K562 (cell line): ENCODE data around the gene GARIN5B. TPM values are rescaled to one million over a fixed set of nuclear protein-coding genes. Genes with fewer than 3 reads are reported as not detected.

ENCODE experiments used
- ATAC-seq: fragments of 200-7000 bp; cut with Tn5 transposase; 3 replicates; pipeline ENCODE4 v1.9.1; 2020; ENCODE audit warnings: moderate library complexity
- BruUV-seq: library from RNA; stranded (reverse); fragments of 400-500 nt; replicated peaks from 2 replicates; lab custom pipeline; 2021; lab: Mats Ljungman, UMichigan
- CTCF ChIA-PET: fragments of 300-600 bp; formaldehyde crosslinking; extraction: SDS; loops from one replicate; lab custom pipeline; 2021; ENCODE audit warnings: low intra/inter-chr PET ratio; lab: Yijun Ruan, JAX
- POLR2A ChIA-PET: fragments of 300-600, 350-650 bp; sonication (Branson Sonifier 250); formaldehyde crosslinking; extraction: SDS; loops from one replicate; lab custom pipeline; 2021; ENCODE audit warnings: antibody characterized with exemption, inconsistent platforms; lab: Yijun Ruan, JAX
- DNase-seq, 4 experiments: peaks; one replicate each; pipeline versions ENCODE4 v3.0.0 to v3.0.0-alpha.2; 2011 to 2018; ENCODE audit warnings: low spot score in 3 of 4, mixed read lengths in 3 of 4; ENCODE audit errors: extremely low read depth in 1 of 4
- FAIRE-seq: peaks from 2 replicates; lab custom pipeline; 2011; peaks lifted over from hg19 to GRCh38; lab: Jason Lieb, UNC
- H2AFZ ChIP-seq: 2 replicates; pipeline ENCODE4 v1.6.0; 2011; ENCODE audit warnings: low read depth, low read length, control low read depth, inconsistent platforms
- H3K27ac ChIP-seq: fragments of 200-600 bp; 3 replicates; pipeline ENCODE4 v1.8.0; 2011; ENCODE audit warnings: low read depth, mild to moderate bottlenecking, control low read depth, inconsistent platforms, low read length, moderate library complexity, mixed read lengths; ENCODE audit errors: extremely low read depth
- H3K27me3 ChIP-seq, 2 experiments: fragments of 300-600 bp in 1 of 2; 2 replicates in 1 of 2; 3 replicates in 1 of 2; pipeline versions ENCODE4 v1.6.0 to v1.8.0; 2011; ENCODE audit warnings: inconsistent platforms in 2 of 2, low read length in 2 of 2, mild to moderate bottlenecking in 1 of 2, mixed read lengths in 1 of 2, moderate library complexity in 1 of 2; ENCODE audit not compliant: control insufficient read depth in 2 of 2, insufficient read depth in 2 of 2
- H3K36me3 ChIP-seq: fragments of 300-600 bp; 3 replicates; pipeline ENCODE4 v1.8.0; 2011; ENCODE audit warnings: mild to moderate bottlenecking, low read length, inconsistent platforms; ENCODE audit not compliant: control insufficient read depth, insufficient read depth
- H3K4me1 ChIP-seq, 2 experiments: fragments of 200-600 bp in 1 of 2; replicated peaks in 1 of 2; 2 replicates in 1 of 2; 3 replicates in 1 of 2; pipeline versions ENCODE4 v1.5.1 to v1.8.0; 2011; ENCODE audit warnings: inconsistent platforms in 2 of 2, low read length in 2 of 2, mild to moderate bottlenecking in 1 of 2, mixed read lengths in 1 of 2, moderate library complexity in 1 of 2; ENCODE audit not compliant: control insufficient read depth in 2 of 2, insufficient read depth in 2 of 2
- H3K4me2 ChIP-seq: 2 replicates; pipeline ENCODE4 v1.6.1; 2011; ENCODE audit warnings: low read length, control low read depth, inconsistent platforms, mixed read lengths; ENCODE audit not compliant: insufficient read depth
- H3K4me3 ChIP-seq: fragments of 200-600 bp; sonication (generic), shearing (Covaris generic); 2 replicates; pipeline ENCODE4 v1.5.1; 2016; ENCODE audit warnings: control low read depth, inconsistent platforms
- H3K79me2 ChIP-seq: fragments of 200-600 bp; 3 replicates; pipeline ENCODE4 v1.8.0; 2011; ENCODE audit warnings: low read length, inconsistent platforms; ENCODE audit not compliant: control insufficient read depth, insufficient read depth
- H3K9ac ChIP-seq, 2 experiments: 2 replicates each; pipeline versions ENCODE4 v1.6.0 to v1.6.1; 2011; ENCODE audit warnings: low read depth in 2 of 2, low read length in 2 of 2, control low read depth in 1 of 2, inconsistent platforms in 1 of 2, mild to moderate bottlenecking in 1 of 2, mixed read lengths in 1 of 2; ENCODE audit not compliant: insufficient read depth in 1 of 2
- H3K9me1 ChIP-seq: one replicate; pipeline ENCODE4 v1.6.0; 2011; ENCODE audit warnings: inconsistent platforms, mild to moderate bottlenecking, low read length, moderate library complexity; ENCODE audit not compliant: control insufficient read depth, insufficient read depth
- H3K9me3 ChIP-seq: replicated peaks from 2 replicates; pipeline ENCODE4 v1.5.1; 2011; ENCODE audit warnings: low read depth, low read length, inconsistent platforms; ENCODE audit not compliant: control insufficient read depth, insufficient read depth
- H4K20me1 ChIP-seq: replicated peaks from 2 replicates; pipeline ENCODE4 v1.6.1; 2011; ENCODE audit warnings: low read length, inconsistent platforms, mixed read lengths; ENCODE audit not compliant: control insufficient read depth, insufficient read depth
- CBX1 ChIP-seq: sonication (generic); IDR thresholded peaks from 2 replicates; pipeline ENCODE4 v1.6.1; 2016; ENCODE audit warnings: antibody characterized with exemption, low read depth, mild to moderate bottlenecking
- DDX20 ChIP-seq: fragments of 450-650 bp; IDR thresholded peaks from 2 replicates; pipeline ENCODE4 v1.6.1; 2016; ENCODE audit warnings: missing genetic modification characterization, low read depth, mild to moderate bottlenecking, missing compliant biosample characterization, moderate library complexity
- HLTF ChIP-seq: fragments of 450-650 bp; IDR thresholded peaks from 2 replicates; pipeline ENCODE4 v1.6.1; 2016
- KDM2B ChIP-seq: fragments of 250-450 bp; sonication (Bioruptor Pico); IDR thresholded peaks from 2 replicates; pipeline ENCODE4 v1.8.0; 2021; ENCODE audit warnings: mild to moderate bottlenecking, moderate library complexity
- NUFIP1 ChIP-seq: fragments of 450-650 bp; IDR thresholded peaks from 2 replicates; pipeline ENCODE4 v1.6.1; 2018; ENCODE audit not compliant: partially characterized antibody
- RB1 ChIP-seq: fragments of 450-650 bp; IDR thresholded peaks from 2 replicates; pipeline ENCODE4 v1.6.1; 2017; ENCODE audit warnings: low read depth, mild to moderate bottlenecking
- RBFOX2 ChIP-seq: fragments of 200-400 bp; formaldehyde crosslinking; IDR thresholded peaks from 2 replicates; pipeline ENCODE4 v1.6.1; 2017; ENCODE audit warnings: low read depth, mild to moderate bottlenecking, low read length, moderate library complexity
- RBM39 ChIP-seq: fragments of 200-400 bp; formaldehyde crosslinking; optimal IDR thresholded peaks from 2 replicates; pipeline ENCODE3; 2018; ENCODE audit warnings: low read depth, low read length
- SIN3B ChIP-seq: fragments of 450-650 bp; IDR thresholded peaks from 2 replicates; pipeline ENCODE4 v1.6.1; 2017; ENCODE audit warnings: low read depth, mild to moderate bottlenecking, moderate library complexity
- ZFX ChIP-seq: sonication (generic); formaldehyde crosslinking; IDR thresholded peaks from 2 replicates; pipeline ENCODE4 v1.8.0; 2022; ENCODE audit warnings: mild to moderate bottlenecking, missing genetic modification reagents, moderate library complexity
- ZNF263 ChIP-seq: sonication (generic); formaldehyde crosslinking; IDR thresholded peaks from 2 replicates; pipeline ENCODE4 v1.8.0; 2022; ENCODE audit warnings: mild to moderate bottlenecking, missing genetic modification reagents, borderline replicate concordance
- ZNF644 ChIP-seq: fragments of 200-800 bp; sonication (Bioruptor generic); IDR thresholded peaks from 2 replicates; pipeline ENCODE4 v1.6.1; 2016; ENCODE audit warnings: low read depth, missing genetic modification characterization, missing compliant biosample characterization
- WGBS: fragments of 100-300 bp; shearing (Covaris generic); methylation state at CpG from one replicate; pipeline ENCODE4 v1.1.6; 2016; ENCODE audit warnings: low coverage, mixed read lengths; ENCODE audit not compliant: insufficient coverage; ENCODE audit errors: missing lambda C conversion rate; 5-methylcytosine and 5-hydroxymethylcytosine counted together
- in situ Hi-C: fragments of 300-500 bp; cut with MboI; formaldehyde crosslinking; loops from 4 replicates; pipeline ENCODE4 v1.15.0; 2018; ENCODE audit warnings: inconsistent platforms, mixed read lengths
- intact Hi-C: fragments of 100-400 bp; cut with micrococcal nuclease; formaldehyde crosslinking; loops from 2 replicates; pipeline ENCODE4 v1.14.2; 2022
- polyA plus RNA-seq, 8 experiments: library from polyadenylated mRNA; depleted of rRNA in 4 of 8; stranded (reverse) in 5 of 8; unstranded in 3 of 8; fragments of >200 nt; fragmentation: Nextera tagmentation in 2 of 8; fragmentation: Illumina TruSeq in 1 of 8; extraction: Ambion mirVana in 2 of 8; extraction: Trizol in 1 of 8; gene quantifications; 2 replicates each; pipeline versions ENCODE4 v1.2.1 to v1.2.3, GENCODE V29; 2011 to 2014; ENCODE audit warnings: inconsistent platforms in 1 of 8, missing spikeins in 1 of 8
- total RNA-seq, 7 experiments: library from RNA; depleted of rRNA in 6 of 7; stranded (reverse); fragments of >200 nt in 6 of 7; fragmentation: Illumina TruSeq in 2 of 7; extraction: Trizol in 2 of 7; gene quantifications; 2 replicates each; pipeline versions ENCODE4 v1.2.1 to v1.2.3, GENCODE V29; 2011 to 2021; ENCODE audit warnings: low replicate concordance in 1 of 7
- TF ChIP-seq, protein P1 (sequence below): fragments of 450-650 bp; conservative IDR thresholded peaks from 2 replicates; pipeline ENCODE4 v1.6.1; 2016; ENCODE audit warnings: missing genetic modification characterization, low read depth, mild to moderate bottlenecking, control low read depth, missing compliant biosample characterization
- TF ChIP-seq, protein P2 (sequence below), 2 experiments: fragments of 200-800 bp in 1 of 2; sonication (Bioruptor generic) in 1 of 2; sonication (generic) in 1 of 2; formaldehyde crosslinking in 1 of 2; IDR thresholded peaks in 1 of 2; conservative IDR thresholded peaks in 1 of 2; 2 replicates each; pipeline versions ENCODE4 v1.5.0 to v1.6.1; 2016 to 2020; ENCODE audit warnings: missing compliant biosample characterization in 1 of 2, missing genetic modification characterization in 1 of 2, missing genetic modification reagents in 1 of 2

GARIN5B gene
- total and polyA plus RNA-seq, 9 of the 15 experiments (the other 6 are each of a cell fraction or from before 2014, with no cell fraction given) = not detected

DNA sequence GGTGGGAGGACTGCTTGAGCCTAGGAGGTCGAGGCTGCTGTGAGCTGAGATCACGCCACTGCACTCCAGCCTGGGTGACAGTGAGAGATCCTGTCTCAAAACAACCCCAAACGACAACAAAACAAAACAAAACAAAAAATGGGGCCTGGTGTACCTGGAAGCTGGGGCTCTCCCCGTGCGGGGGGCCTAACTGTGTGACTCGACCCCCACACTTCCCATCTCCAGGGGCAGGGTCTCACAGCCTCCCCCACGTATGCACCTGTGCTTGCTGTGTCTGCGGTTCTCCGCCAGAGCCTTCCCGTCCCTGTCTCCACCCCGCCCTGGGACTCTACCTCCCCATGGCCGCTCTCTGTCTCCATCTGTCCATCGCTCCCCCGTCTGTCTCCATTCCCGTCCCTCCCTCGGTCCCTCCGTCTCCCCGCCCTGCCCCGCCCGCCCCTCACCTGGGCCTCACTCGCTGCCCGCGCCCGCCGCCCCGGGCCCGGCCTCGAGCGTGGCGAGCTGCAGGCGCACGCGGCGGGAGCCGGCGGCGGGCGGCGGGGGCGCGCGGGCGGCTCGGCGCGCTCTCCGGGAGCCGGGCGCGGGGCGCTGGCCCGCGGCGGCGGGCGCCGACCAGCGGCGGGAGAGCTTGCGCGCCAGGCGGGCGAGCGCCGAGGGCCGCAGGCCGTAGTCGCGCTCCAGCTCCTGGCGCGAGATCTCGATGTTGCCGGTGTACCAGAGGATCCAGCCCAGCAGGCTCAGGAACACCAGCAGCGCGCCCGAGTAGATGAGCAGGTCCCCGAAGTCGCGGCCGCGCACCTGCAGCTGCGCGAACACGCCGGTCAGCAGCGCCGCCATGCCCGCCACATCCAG is 20.4 kb upstream of the GARIN5B start:
- H4K20me1 ChIP-seq = peaks cover 25% of the 10 kb centered on the region
- H3K9me3 ChIP-seq = no peaks in the 10 kb centered on the region; the same call in 1 of the 2 replicates
- TSS peak; percentile 80 for BruUV-seq
- peaks cover 59% of the 10 kb centered on the region for H3K79me2 ChIP-seq
- POLR2A ChIA-PET = interaction anchor here (0.5 to 12.9 kb wide), 23 partner anchors 8 to 474 kb away, joined by 3 to 195 read pairs (median 4); partner anchors contain the start of genes ISOC2, KMT5C, PTPRH and UBE2S
- peak overlapping the region; percentile 89 for H2AFZ ChIP-seq
- peaks cover 26% of the 10 kb centered on the region for H3K36me3 ChIP-seq
- intact Hi-C loops (loop anchor here (2.0 kb wide), 1 partner anchor 167 kb away; no protein-coding TSS in a partner anchor), in situ Hi-C loops (no loop called here)
- 6% methylated on average over 33 of the region's 88 CpGs for WGBS
- H3K9ac ChIP-seq = peak overlapping the region; percentile 94 to 97
- peak overlapping the region; percentile 94 for H3K4me2 ChIP-seq
- peaks cover 32 to 49% of the 10 kb centered on the region in 2 experiments for H3K4me1 ChIP-seq
- no peak for FAIRE-seq
- H3K4me3 ChIP-seq = peak overlapping the region; percentile 77
- peak overlapping the region; percentile 97 for H3K27ac ChIP-seq
- H3K27me3 ChIP-seq = no peaks in the 10 kb centered on the region
- H3K9me1 ChIP-seq = peaks cover 3% of the 10 kb centered on the region
- DNase-seq = peak; percentile 74 to 78 (median 74)
- CTCF ChIA-PET = no interaction called here
- ATAC-seq = peak; percentile 35
- TF ChIP-seq, protein P1, sequence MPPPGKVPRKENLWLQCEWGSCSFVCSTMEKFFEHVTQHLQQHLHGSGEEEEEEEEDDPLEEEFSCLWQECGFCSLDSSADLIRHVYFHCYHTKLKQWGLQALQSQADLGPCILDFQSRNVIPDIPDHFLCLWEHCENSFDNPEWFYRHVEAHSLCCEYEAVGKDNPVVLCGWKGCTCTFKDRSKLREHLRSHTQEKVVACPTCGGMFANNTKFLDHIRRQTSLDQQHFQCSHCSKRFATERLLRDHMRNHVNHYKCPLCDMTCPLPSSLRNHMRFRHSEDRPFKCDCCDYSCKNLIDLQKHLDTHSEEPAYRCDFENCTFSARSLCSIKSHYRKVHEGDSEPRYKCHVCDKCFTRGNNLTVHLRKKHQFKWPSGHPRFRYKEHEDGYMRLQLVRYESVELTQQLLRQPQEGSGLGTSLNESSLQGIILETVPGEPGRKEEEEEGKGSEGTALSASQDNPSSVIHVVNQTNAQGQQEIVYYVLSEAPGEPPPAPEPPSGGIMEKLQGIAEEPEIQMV (tag) = no peak
- peak; percentile 31; the same call in 1 of the 2 replicates for TF ChIP-seq ZNF263 (CRISPR knock-in tag)
- peak; percentile 63 for TF ChIP-seq ZFX (CRISPR knock-in tag)
- no peak for TF ChIP-seq RBM39
- TF ChIP-seq RB1 = peak; percentile 61; the same call in 1 of the 2 replicates
- no peak for TF ChIP-seq KDM2B
- TF ChIP-seq RBFOX2 = peak; percentile 69
- TF ChIP-seq ZNF644 (tag) = peak; percentile 53; the same call in 1 of the 2 replicates
- TF ChIP-seq CBX1 = 0 out of 2 replicates have a peak, but pooled peaks have one; percentile 6
- TF ChIP-seq DDX20 (tag) = no peak
- peak; percentile 71; the same call in 1 of the 2 replicates for TF ChIP-seq HLTF
- peak; percentile 67; the same call in 1 of the 2 replicates for TF ChIP-seq SIN3B
- TF ChIP-seq, protein P2, sequence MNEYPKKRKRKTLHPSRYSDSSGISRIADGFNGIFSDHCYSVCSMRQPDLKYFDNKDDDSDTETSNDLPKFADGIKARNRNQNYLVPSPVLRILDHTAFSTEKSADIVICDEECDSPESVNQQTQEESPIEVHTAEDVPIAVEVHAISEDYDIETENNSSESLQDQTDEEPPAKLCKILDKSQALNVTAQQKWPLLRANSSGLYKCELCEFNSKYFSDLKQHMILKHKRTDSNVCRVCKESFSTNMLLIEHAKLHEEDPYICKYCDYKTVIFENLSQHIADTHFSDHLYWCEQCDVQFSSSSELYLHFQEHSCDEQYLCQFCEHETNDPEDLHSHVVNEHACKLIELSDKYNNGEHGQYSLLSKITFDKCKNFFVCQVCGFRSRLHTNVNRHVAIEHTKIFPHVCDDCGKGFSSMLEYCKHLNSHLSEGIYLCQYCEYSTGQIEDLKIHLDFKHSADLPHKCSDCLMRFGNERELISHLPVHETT (CRISPR knock-in tag; conservative IDR thresholded peaks at IDR 0.05 in 1 of 2, IDR thresholded peaks at IDR 0.05 in 1 of 2) = peak in 1 of 2 experiments; percentile 53; a peak in 1 of 4 replicates
- no peak for TF ChIP-seq NUFIP1
